H9 (cell line): ENCODE results near the gene ZNF564. TPM values are rescaled to one million over a fixed set of nuclear protein-coding genes. Genes with fewer than 3 reads are reported as not detected.
A peak's percentile ranks its signal among the peaks of the same experiment; 100 is the strongest.

Experiments
- DNase-seq: peaks from one replicate; pipeline ENCODE4 v3.0.0-alpha.2; 2017
- H2AFZ ChIP-seq: one replicate; pipeline ENCODE4 v1.6.1; 2013; ENCODE audit warnings: mild to moderate bottlenecking, low read length, control low read depth, moderate library complexity
- H2AK5ac ChIP-seq: 2 replicates; pipeline ENCODE4 v1.6.1; 2013; ENCODE audit warnings: low read length, control low read depth, mixed read lengths; ENCODE audit not compliant: insufficient read length
- H2BK120ac ChIP-seq: one replicate; pipeline ENCODE4 v1.6.1; 2013; ENCODE audit warnings: low read depth, mild to moderate bottlenecking, low read length, control low read depth, inconsistent platforms; ENCODE audit not compliant: poor library complexity, severe bottlenecking
- H2BK12ac ChIP-seq: 2 replicates; pipeline ENCODE4 v1.6.1; 2013; ENCODE audit warnings: low read length, control low read depth, mixed read lengths, low read depth; ENCODE audit not compliant: insufficient read length
- H2BK15ac ChIP-seq: 2 replicates; pipeline ENCODE4 v1.6.1; 2013; ENCODE audit warnings: low read depth, low read length, control low read depth
- H2BK20ac ChIP-seq: one replicate; pipeline ENCODE4 v1.6.1; 2013; ENCODE audit warnings: low read depth, mild to moderate bottlenecking, low read length, control low read depth, inconsistent platforms; ENCODE audit not compliant: poor library complexity, severe bottlenecking
- H2BK5ac ChIP-seq: 2 replicates; pipeline ENCODE4 v1.6.1; 2013; ENCODE audit warnings: low read length, control low read depth, mixed read lengths; ENCODE audit not compliant: insufficient read length
- H3K14ac ChIP-seq: 2 replicates; pipeline ENCODE4 v1.6.1; 2013; ENCODE audit warnings: low read length, control low read depth; ENCODE audit not compliant: insufficient read depth
- H3K18ac ChIP-seq: 2 replicates; pipeline ENCODE4 v1.6.1; 2013; ENCODE audit warnings: low read depth, mild to moderate bottlenecking, mixed read lengths, low read length, control low read depth; ENCODE audit not compliant: insufficient read length
- H3K23ac ChIP-seq: 2 replicates; pipeline ENCODE4 v1.6.1; 2013; ENCODE audit warnings: low read length, control low read depth, mixed read lengths, low read depth; ENCODE audit not compliant: insufficient read length
- H3K23me2 ChIP-seq: 2 replicates; pipeline ENCODE4 v1.6.1; 2013; ENCODE audit warnings: low read depth, mild to moderate bottlenecking, mixed read lengths, low read length, control low read depth; ENCODE audit not compliant: insufficient read length, poor library complexity, severe bottlenecking
- H3K27ac ChIP-seq: 2 replicates; pipeline ENCODE4 v1.5.1; 2013; ENCODE audit warnings: low read length, control low read depth, mixed read lengths, low read depth; ENCODE audit not compliant: insufficient read length
- H3K27me3 ChIP-seq: 2 replicates; pipeline ENCODE4 v1.6.1; 2013; ENCODE audit warnings: low read length, control low read depth, inconsistent platforms; ENCODE audit not compliant: insufficient read depth
- H3K4ac ChIP-seq: 2 replicates; pipeline ENCODE4 v1.6.1; 2013; ENCODE audit warnings: low read depth, mild to moderate bottlenecking, control low read depth, inconsistent platforms, low read length, moderate library complexity
- H3K4me1 ChIP-seq: 2 replicates; pipeline ENCODE4 v1.6.1; 2013; ENCODE audit warnings: low read length, control low read depth, inconsistent platforms; ENCODE audit not compliant: insufficient read depth
- H3K4me2 ChIP-seq: 2 replicates; pipeline ENCODE4 v1.6.1; 2013; ENCODE audit warnings: low read length, control low read depth, mixed read lengths; ENCODE audit not compliant: insufficient read length, insufficient read depth
- H3K56ac ChIP-seq: 2 replicates; pipeline ENCODE4 v1.6.1; 2013; ENCODE audit warnings: low read depth, mild to moderate bottlenecking, mixed read lengths, low read length, control low read depth; ENCODE audit not compliant: insufficient read length
- H3K79me1 ChIP-seq: 2 replicates; pipeline ENCODE4 v1.6.1; 2013; ENCODE audit warnings: low read depth, mild to moderate bottlenecking, moderate library complexity, low read length, control low read depth, inconsistent platforms; ENCODE audit not compliant: insufficient read depth, poor library complexity, severe bottlenecking
- H3K79me2 ChIP-seq: 2 replicates; pipeline ENCODE4 v1.6.1; 2013; ENCODE audit warnings: low read length, control low read depth, inconsistent platforms; ENCODE audit not compliant: insufficient read depth
- H3K9ac ChIP-seq: 2 replicates; pipeline ENCODE4 v1.6.1; 2013; ENCODE audit warnings: low read length, control low read depth, mixed read lengths; ENCODE audit not compliant: insufficient read length; ENCODE audit errors: extremely low read depth
- H3K9me3 ChIP-seq: one replicate; pipeline ENCODE4 v1.6.1; 2013; ENCODE audit warnings: low read depth, low read length, inconsistent platforms; ENCODE audit not compliant: control insufficient read depth
- H3T11ph ChIP-seq: one replicate; pipeline ENCODE4 v1.6.1; 2013; ENCODE audit warnings: mild to moderate bottlenecking, low read length, control low read depth, inconsistent platforms
- H4K20me1 ChIP-seq: one replicate; pipeline ENCODE4 v1.6.1; 2013; ENCODE audit not compliant: control insufficient read depth, insufficient read length, insufficient read depth
- H4K5ac ChIP-seq: 2 replicates; pipeline ENCODE4 v1.6.1; 2013; ENCODE audit warnings: low read depth, mild to moderate bottlenecking, mixed read lengths, low read length, control low read depth; ENCODE audit not compliant: insufficient read length
- H4K8ac ChIP-seq: replicated peaks from 2 replicates; pipeline ENCODE4 v1.6.1; 2013; ENCODE audit warnings: low read length, control low read depth, mixed read lengths, low read depth; ENCODE audit not compliant: insufficient read length
- H4K91ac ChIP-seq: 2 replicates; pipeline ENCODE4 v1.6.1; 2013; ENCODE audit warnings: low read depth, mild to moderate bottlenecking, moderate library complexity, mixed read lengths, low read length, control low read depth; ENCODE audit not compliant: insufficient read length
- H3K27ac Mint-ChIP-seq, 3 experiments: 2 replicates in 2 of 3; 3 replicates in 1 of 3; pipeline ENCODE4 v1.8.0; 2020 to 2021; ENCODE audit warnings: mixed read lengths in 3 of 3, mild to moderate bottlenecking in 1 of 3, moderate library complexity in 1 of 3
- H3K27me3 Mint-ChIP-seq: 2 replicates; pipeline ENCODE4 v1.8.0; 2021; ENCODE audit warnings: low read depth, mild to moderate bottlenecking, moderate library complexity, mixed read lengths
- H3K36me3 Mint-ChIP-seq, 3 experiments: 2 replicates in 2 of 3; 3 replicates in 1 of 3; pipeline ENCODE4 v1.8.0; 2020 to 2021; ENCODE audit warnings: low read depth in 3 of 3, mixed read lengths in 3 of 3; ENCODE audit not compliant: insufficient read depth in 1 of 3
- H3K4me1 Mint-ChIP-seq, 2 experiments: 2 replicates each; pipeline ENCODE4 v1.8.0; 2020; ENCODE audit warnings: mixed read lengths in 2 of 2
- H3K4me3 Mint-ChIP-seq, 2 experiments: 2 replicates in 1 of 2; 3 replicates in 1 of 2; pipeline ENCODE4 v1.8.0; 2020 to 2021; ENCODE audit warnings: mild to moderate bottlenecking in 2 of 2, mixed read lengths in 2 of 2, moderate library complexity in 1 of 2
- H3K9me3 Mint-ChIP-seq, 2 experiments: 2 replicates in 1 of 2; 3 replicates in 1 of 2; pipeline ENCODE4 v1.8.0; 2020; ENCODE audit warnings: mild to moderate bottlenecking in 2 of 2, mixed read lengths in 2 of 2, moderate library complexity in 1 of 2
- WGBS: extraction: QIAGEN DNeasy Blood & Tissue Kit; methylation state at CpG from one replicate; pipeline ENCODE4 v1.1.7; 2013; ENCODE audit warnings: missing lambda C conversion rate, low lambda C conversion rate, mixed read lengths; ENCODE audit not compliant: insufficient read length; ENCODE audit errors: extremely low coverage; 5-methylcytosine and 5-hydroxymethylcytosine counted together
- total RNA-seq: library from RNA; stranded (reverse); gene quantifications from 2 replicates; pipeline ENCODE4 v1.2.1, GENCODE V29; 2021
- TF ChIP-seq, protein P1 (sequence below): fragments of 200-600 bp; sonication (generic); conservative IDR thresholded peaks from 3 replicates; pipeline ENCODE4 v1.8.0; 2021; ENCODE audit warnings: antibody characterized with exemption, mild to moderate bottlenecking

Gene ZNF564
- total RNA-seq, 1 experiment from 2014 or later, result 11.3 TPM

- H2AFZ ChIP-seq, result no peak overlapping the region
- Mint-ChIP-seq H3K9me3 (peaks cover 0 to 1% of the 10 kb centered on the region in 2 experiments; a peak in 1 of 5 replicates), H3K27ac (no peak overlapping the region; a peak in 1 of 7 replicates), H3K4me1 (peaks cover 7 to 9% of the 10 kb centered on the region in 2 experiments; a peak in 3 of 4 replicates), H3K4me3 (no peak overlapping the region), H3K36me3 (no peaks in the 10 kb centered on the region; a peak in 2 of 7 replicates), H3K27me3 (peaks cover 4% of the 10 kb centered on the region)
- TF ChIP-seq, protein P1, sequence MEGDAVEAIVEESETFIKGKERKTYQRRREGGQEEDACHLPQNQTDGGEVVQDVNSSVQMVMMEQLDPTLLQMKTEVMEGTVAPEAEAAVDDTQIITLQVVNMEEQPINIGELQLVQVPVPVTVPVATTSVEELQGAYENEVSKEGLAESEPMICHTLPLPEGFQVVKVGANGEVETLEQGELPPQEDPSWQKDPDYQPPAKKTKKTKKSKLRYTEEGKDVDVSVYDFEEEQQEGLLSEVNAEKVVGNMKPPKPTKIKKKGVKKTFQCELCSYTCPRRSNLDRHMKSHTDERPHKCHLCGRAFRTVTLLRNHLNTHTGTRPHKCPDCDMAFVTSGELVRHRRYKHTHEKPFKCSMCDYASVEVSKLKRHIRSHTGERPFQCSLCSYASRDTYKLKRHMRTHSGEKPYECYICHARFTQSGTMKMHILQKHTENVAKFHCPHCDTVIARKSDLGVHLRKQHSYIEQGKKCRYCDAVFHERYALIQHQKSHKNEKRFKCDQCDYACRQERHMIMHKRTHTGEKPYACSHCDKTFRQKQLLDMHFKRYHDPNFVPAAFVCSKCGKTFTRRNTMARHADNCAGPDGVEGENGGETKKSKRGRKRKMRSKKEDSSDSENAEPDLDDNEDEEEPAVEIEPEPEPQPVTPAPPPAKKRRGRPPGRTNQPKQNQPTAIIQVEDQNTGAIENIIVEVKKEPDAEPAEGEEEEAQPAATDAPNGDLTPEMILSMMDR, result peak; percentile 48; the same call in 2 of the 3 replicates
- H3K27ac ChIP-seq, result no peak overlapping the region
- no peak overlapping the region for H3K56ac ChIP-seq
- no peaks in the 10 kb centered on the region for H4K20me1 ChIP-seq
- no peak overlapping the region for H3K4ac ChIP-seq
- H3K14ac ChIP-seq, result no peak overlapping the region
- no peak overlapping the region for H2BK120ac ChIP-seq
- no peak overlapping the region for H3K9ac ChIP-seq
- H3K4me2 ChIP-seq, result no peak overlapping the region
- H2BK12ac ChIP-seq, result no peak overlapping the region
- H2BK15ac ChIP-seq, result no peak overlapping the region
- no peak overlapping the region for H4K8ac ChIP-seq
- no peak overlapping the region for H3K23ac ChIP-seq
- DNase-seq, result peak; percentile 80
- H3K9me3 ChIP-seq, result no peaks in the 10 kb centered on the region
- no peaks in the 10 kb centered on the region; the same call in 1 of the 2 replicates for H3K4me1 ChIP-seq
- no peak overlapping the region for H4K91ac ChIP-seq
- WGBS, result no CpG with 5 or more reads among the region's 39 CpGs
- H2BK5ac ChIP-seq, result no peak overlapping the region
- H4K5ac ChIP-seq, result no peak overlapping the region
- no peak overlapping the region for H2AK5ac ChIP-seq
- H3K27me3 ChIP-seq, result no peaks in the 10 kb centered on the region
- peaks cover 5% of the 10 kb centered on the region for H3K23me2 ChIP-seq
- no peak overlapping the region for H2BK20ac ChIP-seq
- H3K79me2 ChIP-seq, result no peaks in the 10 kb centered on the region
- H3K79me1 ChIP-seq, result no peaks in the 10 kb centered on the region
- no peak overlapping the region for H3K18ac ChIP-seq
- H3T11ph ChIP-seq, result no peak overlapping the region
Measured at GRCh38 chr19:12555456-12555930, 4.2 kb upstream of the ZNF564 start.
